Effector memory CD4-positive, alpha-beta T cell (primary cell): ENCODE measurements around the gene MNAT1.

ENCODE experiments used
- DNase-seq, 3 donors: peaks; one replicate each; pipeline ENCODE4 v3.0.0-alpha.2; 2020
- H3K27ac ChIP-seq: 2 replicates; pipeline ENCODE4 v1.7.0; 2013; ENCODE audit warnings: mild to moderate bottlenecking, low read length, moderate library complexity; ENCODE audit not compliant: insufficient read depth, poor library complexity, severe bottlenecking
- H3K27me3 ChIP-seq: replicated peaks from 2 replicates; pipeline ENCODE4 v1.7.0; 2013; ENCODE audit warnings: mild to moderate bottlenecking, low read length; ENCODE audit not compliant: insufficient read depth, control insufficient read depth, poor library complexity, severe bottlenecking
- H3K36me3 ChIP-seq: 2 replicates; pipeline ENCODE4 v1.7.0; 2013; ENCODE audit warnings: mild to moderate bottlenecking, low read length, moderate library complexity; ENCODE audit not compliant: control insufficient read depth, insufficient read depth
- H3K4me1 ChIP-seq: 2 replicates; pipeline ENCODE4 v1.7.0; 2013; ENCODE audit warnings: low read length, mild to moderate bottlenecking; ENCODE audit not compliant: control insufficient read depth, insufficient read depth, poor library complexity, severe bottlenecking
- H3K4me3 ChIP-seq: 2 replicates; pipeline ENCODE4 v1.7.0; 2013; ENCODE audit warnings: low read length, low read depth, mild to moderate bottlenecking; ENCODE audit not compliant: insufficient read depth, poor library complexity, severe bottlenecking
- H3K9me3 ChIP-seq: 2 replicates; pipeline ENCODE4 v1.7.0; 2013; ENCODE audit warnings: mild to moderate bottlenecking, low read length, moderate library complexity; ENCODE audit not compliant: control insufficient read depth
- total RNA-seq, 3 donors: gene quantifications; one replicate each; lab custom pipeline; 2026; lab: John Stamatoyannopoulos, UW

Gene MNAT1
- total RNA-seq, result 6.9 to 9.5 (median 8.4) reads per million in 3 donors

DNA sequence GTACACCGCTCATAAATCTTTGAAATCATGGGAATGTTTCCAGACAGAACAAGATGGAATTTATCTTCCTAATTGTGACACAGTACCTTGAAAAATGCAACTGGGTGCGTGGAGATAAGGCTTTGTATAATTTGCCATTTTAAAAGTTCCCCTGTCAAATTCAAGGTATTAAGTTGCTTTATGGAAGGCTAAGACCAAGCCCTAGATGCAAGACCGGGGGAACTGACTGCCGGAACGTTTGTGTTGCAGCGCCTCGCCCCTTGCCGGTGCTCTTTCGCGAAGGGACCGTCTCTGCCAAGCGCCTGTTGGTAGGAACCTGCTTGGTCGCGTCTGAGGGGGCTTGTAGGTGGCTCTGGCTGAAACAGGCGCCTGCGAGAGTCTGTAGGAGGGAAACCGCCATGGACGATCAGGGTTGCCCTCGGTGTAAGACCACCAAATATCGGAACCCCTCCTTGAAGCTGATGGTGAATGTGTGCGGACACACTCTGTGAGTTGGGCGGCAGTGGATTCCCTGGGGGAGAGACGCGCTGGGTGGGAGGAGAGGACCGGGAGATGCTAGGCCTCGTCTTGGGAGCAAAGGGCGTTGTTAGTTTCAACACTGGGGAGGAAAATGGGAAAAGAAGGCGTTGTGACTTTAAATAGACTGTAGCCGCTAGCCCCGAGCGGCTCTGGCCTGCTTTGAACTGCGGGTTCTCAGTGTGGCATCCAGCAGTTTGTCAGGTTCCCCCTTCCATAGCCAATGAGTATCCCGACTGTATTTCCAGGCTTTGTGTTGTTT lies at the start of gene MNAT1:
TSS of gene MNAT1 (plus strand) at position 297 of the 778 bp plus-strand sequence. CDS start at position 399, 102 bp downstream.
- no peaks in the 10 kb centered on the region for H3K27me3 ChIP-seq
- no peaks in the 10 kb centered on the region for H3K9me3 ChIP-seq
- H3K4me1 ChIP-seq, result peaks cover 8% of the 10 kb centered on the region
- H3K4me3 ChIP-seq, result peak within 1 kb of the TSS; percentile 99
- peak within 1 kb of the TSS; percentile 39 for H3K27ac ChIP-seq
- DNase-seq, result peak in 2 of 3 donors; percentile 36 to 40
- no peaks in the 10 kb centered on the region for H3K36me3 ChIP-seq

DNA sequence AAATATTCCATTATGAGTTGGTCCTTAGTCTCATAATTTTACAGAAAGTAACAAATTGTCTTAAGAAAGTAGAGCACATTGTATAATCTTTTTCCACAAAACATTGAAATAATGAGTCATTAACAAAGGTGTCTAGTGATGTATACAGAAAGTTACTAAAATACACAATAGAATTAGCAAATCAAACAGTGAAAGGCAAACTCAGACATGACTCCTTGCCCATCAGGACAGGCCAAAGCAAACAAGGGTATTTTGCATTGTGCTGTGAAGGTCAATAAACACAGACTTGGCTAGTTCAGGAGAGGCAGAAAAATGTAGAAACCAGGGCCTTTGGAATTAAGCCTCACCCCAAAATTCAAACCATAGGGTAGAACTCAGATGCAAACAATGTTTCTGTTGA lies 47.7 kb upstream of the MNAT1 start:
- Histone ChIP-seq H3K4me1 (no peaks in the 10 kb centered on the region), H3K36me3 (no peaks in the 10 kb centered on the region), H3K4me3 (no peak overlapping the region), H3K27ac (no peak overlapping the region), H3K27me3 (peaks cover 6% of the 10 kb centered on the region), H3K9me3 (no peaks in the 10 kb centered on the region)
- DNase-seq, result no peak

DNA sequence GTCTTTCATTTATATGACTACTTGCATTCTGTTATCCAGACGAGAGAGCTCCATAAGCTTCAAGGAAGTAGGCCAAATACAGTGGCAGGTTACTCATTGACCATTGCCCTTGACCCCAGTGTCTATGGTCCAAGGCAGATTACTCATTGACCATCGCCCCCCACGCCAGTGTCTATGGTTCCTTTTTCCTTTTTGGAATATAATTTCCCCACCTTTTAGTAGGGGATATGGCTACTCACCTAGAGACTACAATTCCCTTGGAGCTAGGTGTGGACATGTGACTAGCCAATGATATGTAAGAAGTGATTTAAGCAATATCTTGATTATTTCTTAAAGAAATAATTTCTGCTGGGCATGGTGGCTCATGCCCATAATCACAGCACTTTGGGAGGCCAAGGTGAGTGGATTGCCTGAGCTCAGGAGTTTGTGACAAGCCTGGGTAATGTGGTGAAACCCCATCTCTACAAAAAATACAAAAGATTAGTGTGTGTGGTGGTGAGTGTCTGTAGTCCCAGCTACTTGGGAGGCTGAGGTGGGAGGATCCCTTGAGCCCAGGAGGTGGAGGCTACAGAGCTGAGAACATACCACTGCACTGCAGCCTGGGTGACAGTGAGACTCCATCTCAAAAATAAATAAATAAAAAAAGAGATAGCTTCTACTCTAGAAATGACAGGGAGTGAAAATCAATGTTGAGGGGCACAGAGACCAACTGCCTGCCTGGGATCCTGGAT lies 43.0 kb upstream of the MNAT1 start:
- no peak for DNase-seq
- H3K4me1 ChIP-seq, result no peaks in the 10 kb centered on the region
- no peak overlapping the region for H3K4me3 ChIP-seq
- H3K9me3 ChIP-seq, result no peaks in the 10 kb centered on the region
- H3K27ac ChIP-seq, result no peak overlapping the region
- no peaks in the 10 kb centered on the region for H3K27me3 ChIP-seq
- H3K36me3 ChIP-seq, result no peaks in the 10 kb centered on the region

DNA sequence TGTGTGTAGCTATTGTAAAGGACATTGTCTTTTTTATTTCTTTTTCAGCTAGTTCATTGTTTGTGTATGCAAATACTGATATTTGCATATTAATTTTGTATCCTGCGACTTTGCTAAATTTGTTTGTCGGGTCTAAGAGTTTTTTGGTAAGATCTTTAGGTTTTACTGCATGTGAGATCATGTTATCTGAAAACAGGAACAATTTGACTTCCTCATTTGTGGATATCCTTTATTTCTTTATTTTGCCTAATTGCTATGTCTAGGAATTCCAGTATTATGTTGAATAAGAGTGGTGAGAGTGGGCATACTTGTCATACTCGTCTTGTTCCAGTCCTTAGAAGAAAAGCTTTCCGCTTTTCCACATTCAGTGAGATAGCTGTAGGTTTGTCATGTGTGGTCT lies 39.2 kb upstream of the MNAT1 start:
- Histone ChIP-seq H3K4me3 (no peak overlapping the region), H3K9me3 (peaks cover 2% of the 10 kb centered on the region)
- DNase-seq, result no peak

GRCh38 chr14:60700598-60700997 lies 34.0 kb upstream of the MNAT1 start:
- H3K9me3 ChIP-seq, result peaks cover 7% of the 10 kb centered on the region

More for the DNA sequence above, 39.2 kb upstream of the MNAT1 start:
- H3K36me3 ChIP-seq, result no peaks in the 10 kb centered on the region
- no peaks in the 10 kb centered on the region for H3K4me1 ChIP-seq
- no peak overlapping the region for H3K27ac ChIP-seq
- no peaks in the 10 kb centered on the region for H3K27me3 ChIP-seq

GRCh38 chr14:60705100-60705499 lies 29.5 kb upstream of the MNAT1 start:
- H3K27ac ChIP-seq, result no peak overlapping the region
- no peak overlapping the region for H3K4me3 ChIP-seq
- peaks cover 7% of the 10 kb centered on the region for H3K9me3 ChIP-seq
- H3K4me1 ChIP-seq, result no peaks in the 10 kb centered on the region
- no peak for DNase-seq
- H3K27me3 ChIP-seq, result no peaks in the 10 kb centered on the region
- H3K36me3 ChIP-seq, result no peaks in the 10 kb centered on the region

More at GRCh38 chr14:60700598-60700997, 34.0 kb upstream of the MNAT1 start:
- no peak overlapping the region for H3K27ac ChIP-seq
- H3K4me3 ChIP-seq, result no peak overlapping the region
- no peaks in the 10 kb centered on the region for H3K4me1 ChIP-seq
- H3K27me3 ChIP-seq, result no peaks in the 10 kb centered on the region
- no peaks in the 10 kb centered on the region for H3K36me3 ChIP-seq
- DNase-seq, result no peak

GRCh38 chr14:60707858-60708257 lies 26.7 kb upstream of the MNAT1 start:
- H3K27me3 ChIP-seq, result no peaks in the 10 kb centered on the region
- H3K4me1 ChIP-seq, result no peaks in the 10 kb centered on the region
- no peak overlapping the region for H3K4me3 ChIP-seq
- no peaks in the 10 kb centered on the region for H3K9me3 ChIP-seq
- H3K36me3 ChIP-seq, result no peaks in the 10 kb centered on the region
- DNase-seq, result no peak
- H3K27ac ChIP-seq, result no peak overlapping the region

DNA sequence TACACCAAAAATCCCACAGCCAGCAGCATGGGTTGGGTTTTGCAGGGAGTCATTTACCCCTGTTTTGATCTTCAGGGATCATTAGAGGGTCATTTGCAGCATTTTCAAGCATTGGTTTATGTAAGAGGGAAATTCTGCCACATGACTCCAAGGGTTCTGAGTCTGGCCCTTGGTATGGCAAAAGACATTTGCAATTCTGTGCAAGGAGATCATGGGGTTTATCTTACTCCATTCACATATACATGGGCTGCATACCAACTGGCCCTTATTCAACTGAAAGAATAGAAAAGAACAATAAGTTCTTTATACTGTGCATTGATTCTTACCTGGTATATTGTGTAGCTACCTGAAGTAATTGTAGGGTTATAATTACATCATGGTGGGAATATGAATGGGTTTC lies 24.1 kb upstream of the MNAT1 start:
- no peak for DNase-seq
- Histone ChIP-seq H3K4me1 (no peaks in the 10 kb centered on the region), H3K4me3 (no peak overlapping the region), H3K36me3 (no peaks in the 10 kb centered on the region), H3K27me3 (no peaks in the 10 kb centered on the region), H3K27ac (no peak overlapping the region), H3K9me3 (no peaks in the 10 kb centered on the region)

GRCh38 chr14:60713513-60713912 lies 21.0 kb upstream of the MNAT1 start:
- no peak for DNase-seq
- Histone ChIP-seq H3K36me3 (no peaks in the 10 kb centered on the region), H3K27me3 (no peaks in the 10 kb centered on the region), H3K27ac (no peak overlapping the region), H3K9me3 (no peaks in the 10 kb centered on the region), H3K4me3 (no peak overlapping the region), H3K4me1 (no peaks in the 10 kb centered on the region)

DNA sequence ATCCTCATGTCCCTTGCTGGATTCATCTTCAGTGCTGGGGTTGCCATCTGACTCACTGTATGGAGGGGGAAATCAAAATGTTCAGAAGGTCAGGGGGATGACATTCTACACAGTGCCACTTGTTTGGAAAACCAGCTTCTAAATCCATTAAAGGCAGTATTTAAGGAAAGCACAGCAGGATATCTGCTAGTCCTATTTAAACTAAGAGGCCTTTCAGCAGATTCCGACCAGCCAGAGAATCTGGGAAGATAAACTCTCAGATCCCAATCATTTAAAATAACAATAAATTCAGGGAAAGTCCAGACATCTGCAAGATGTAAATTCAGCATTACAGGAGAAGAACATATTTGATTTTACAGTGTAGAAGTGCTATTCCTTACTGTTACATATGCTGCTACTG lies 14.2 kb upstream of the MNAT1 start:
- Histone ChIP-seq H3K4me1 (peaks cover 27% of the 10 kb centered on the region), H3K27ac (no peak overlapping the region), H3K4me3 (no peak overlapping the region), H3K27me3 (peaks cover 40% of the 10 kb centered on the region), H3K9me3 (no peaks in the 10 kb centered on the region), H3K36me3 (no peaks in the 10 kb centered on the region)
- no peak for DNase-seq
